Measurements from ENCODE around the gene OXTR.

The OXTR gene

GRCh38 chr3:8767667-8768363 lies 1.6 kb downstream of the OXTR start:
- H3K4me3 ChIP-seq (ENCODE audit: low read depth in 1 of 2, low read length in 1 of 2), result no peak overlapping the region
- TF ChIP-seq CTCF (IDR thresholded peaks at IDR 0.05), result no peak
- peaks cover 3 to 7% of the 10 kb centered on the region in 2 experiments for H3K4me1 ChIP-seq (ENCODE audit: control insufficient read depth in 1 of 2, insufficient read depth in 1 of 2, low read depth in 1 of 2, low read length in 1 of 2)
- no peaks in the 10 kb centered on the region for H3K9me3 ChIP-seq
- no peaks in the 10 kb centered on the region for H3K36me3 ChIP-seq
- H3K27ac ChIP-seq, result no peak overlapping the region
- peaks cover 88% of the 10 kb centered on the region for H3K27me3 ChIP-seq

- Histone ChIP-seq H3K4me3 (ENCODE audit: low read depth in 1 of 2, low read length in 1 of 2) (no peak overlapping the region), H3K27ac (no peak overlapping the region)
Measured at GRCh38 chr3:8767256-8767666, 2.2 kb downstream of the OXTR start.

GRCh38 chr3:8766148-8766547 lies 3.3 kb downstream of the OXTR start:
- no peak overlapping the region for H3K4me3 ChIP-seq (ENCODE audit: low read depth in 1 of 2, low read length in 1 of 2)
- no peak overlapping the region for H3K27ac ChIP-seq
- H3K9me3 ChIP-seq, result no peaks in the 10 kb centered on the region
- TF ChIP-seq CTCF (IDR thresholded peaks at IDR 0.05), result no peak
- H3K4me1 ChIP-seq (ENCODE audit: control insufficient read depth in 1 of 2, insufficient read depth in 1 of 2, low read depth in 1 of 2, low read length in 1 of 2), result peaks cover 3 to 7% of the 10 kb centered on the region in 2 experiments
- H3K36me3 ChIP-seq, result no peaks in the 10 kb centered on the region
- peaks cover 72% of the 10 kb centered on the region for H3K27me3 ChIP-seq

More at GRCh38 chr3:8767256-8767666, 2.2 kb downstream of the OXTR start:
- TF ChIP-seq CTCF (IDR thresholded peaks at IDR 0.05), result no peak
- Histone ChIP-seq H3K36me3 (no peaks in the 10 kb centered on the region), H3K4me1 (ENCODE audit: control insufficient read depth in 1 of 2, insufficient read depth in 1 of 2, low read depth in 1 of 2, low read length in 1 of 2) (peaks cover 3 to 7% of the 10 kb centered on the region in 2 experiments), H3K27me3 (peaks cover 82% of the 10 kb centered on the region), H3K9me3 (no peaks in the 10 kb centered on the region)

- Histone ChIP-seq H3K4me1 (ENCODE audit: control insufficient read depth in 1 of 2, insufficient read depth in 1 of 2, low read depth in 1 of 2, low read length in 1 of 2) (peaks cover 3 to 7% of the 10 kb centered on the region in 2 experiments), H3K27ac (no peak overlapping the region), H3K27me3 (peaks cover 66% of the 10 kb centered on the region), H3K9me3 (no peaks in the 10 kb centered on the region), H3K4me3 (ENCODE audit: low read depth in 1 of 2, low read length in 1 of 2) (no peak overlapping the region), H3K36me3 (no peaks in the 10 kb centered on the region)
- TF ChIP-seq CTCF (IDR thresholded peaks at IDR 0.05), result no peak
Measured at GRCh38 chr3:8765528-8765927, 3.9 kb downstream of the OXTR start.

- peaks cover 56% of the 10 kb centered on the region for H3K27me3 ChIP-seq
- H3K36me3 ChIP-seq, result no peaks in the 10 kb centered on the region
- H3K4me3 ChIP-seq (ENCODE audit: low read depth in 1 of 2, low read length in 1 of 2), result no peak overlapping the region
- TF ChIP-seq CTCF (IDR thresholded peaks at IDR 0.05), result no peak
- H3K27ac ChIP-seq, result no peak overlapping the region
- peaks cover 3 to 6% of the 10 kb centered on the region in 2 experiments for H3K4me1 ChIP-seq (ENCODE audit: control insufficient read depth in 1 of 2, insufficient read depth in 1 of 2, low read depth in 1 of 2, low read length in 1 of 2)
- H3K9me3 ChIP-seq, result no peaks in the 10 kb centered on the region
Measured at GRCh38 chr3:8764528-8764927, 4.9 kb downstream of the OXTR start.
